ENCODE results near the gene GCG.

Gene GCG

DNA sequence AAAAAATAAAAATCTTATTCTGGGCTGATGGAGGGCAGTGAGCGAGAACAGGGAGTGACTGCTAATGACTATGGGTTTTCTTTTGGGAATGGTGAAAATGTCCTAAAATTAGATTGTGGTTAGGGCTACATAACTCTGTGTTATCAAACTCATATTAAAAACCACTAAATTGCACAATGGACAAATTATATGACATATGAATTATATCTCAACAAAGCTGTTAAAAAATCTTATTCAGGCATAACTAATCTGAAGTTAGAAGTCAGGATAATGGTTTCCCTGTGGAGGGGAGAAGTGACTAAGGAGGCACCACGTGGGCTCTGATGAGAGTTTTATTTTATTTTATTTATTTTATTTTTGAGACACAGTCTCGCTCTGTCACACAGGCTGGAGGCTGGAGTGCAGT, 45.9 kb downstream of the GCG start:
- Histone ChIP-seq H3K9me3 (ENCODE audit: control insufficient read depth, insufficient read depth, low read depth, low read length) (no peaks in the 10 kb centered on the region), H3K4me3 (ENCODE audit: low read depth, low read length) (no peak overlapping the region), H3K36me3 (ENCODE audit: control insufficient read depth in 2 of 2, insufficient read depth in 1 of 2, low read length in 2 of 2) (no peaks in the 10 kb centered on the region), H3K27ac (ENCODE audit: extremely low read depth, low read depth, low read length) (no peak overlapping the region), H3K4me1 (ENCODE audit: control insufficient read depth, insufficient read depth, low read length) (no peaks in the 10 kb centered on the region)
- no peak for TF ChIP-seq REPIN1 (tag by site-specific recombination; IDR thresholded peaks at IDR 0.05; ENCODE audit: low read depth)
- no peak for TF ChIP-seq ZNF335 (tag by site-specific recombination; conservative IDR thresholded peaks at IDR 0.05)
- TF ChIP-seq ZNF664 (tag by site-specific recombination; IDR thresholded peaks at IDR 0.05) = no peak
- no peak for TF ChIP-seq GLI2 (tag by site-specific recombination; IDR thresholded peaks at IDR 0.05; ENCODE audit: borderline replicate concordance, low read depth)
- TF ChIP-seq, protein P1, sequence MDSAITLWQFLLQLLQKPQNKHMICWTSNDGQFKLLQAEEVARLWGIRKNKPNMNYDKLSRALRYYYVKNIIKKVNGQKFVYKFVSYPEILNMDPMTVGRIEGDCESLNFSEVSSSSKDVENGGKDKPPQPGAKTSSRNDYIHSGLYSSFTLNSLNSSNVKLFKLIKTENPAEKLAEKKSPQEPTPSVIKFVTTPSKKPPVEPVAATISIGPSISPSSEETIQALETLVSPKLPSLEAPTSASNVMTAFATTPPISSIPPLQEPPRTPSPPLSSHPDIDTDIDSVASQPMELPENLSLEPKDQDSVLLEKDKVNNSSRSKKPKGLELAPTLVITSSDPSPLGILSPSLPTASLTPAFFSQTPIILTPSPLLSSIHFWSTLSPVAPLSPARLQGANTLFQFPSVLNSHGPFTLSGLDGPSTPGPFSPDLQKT (IDR thresholded peaks at IDR 0.05; ENCODE audit: borderline replicate concordance, low read depth, low read length) = no peak
- TF ChIP-seq ZNF350 (tag by site-specific recombination; IDR thresholded peaks at IDR 0.05) = no peak
- TF ChIP-seq, protein P2, sequence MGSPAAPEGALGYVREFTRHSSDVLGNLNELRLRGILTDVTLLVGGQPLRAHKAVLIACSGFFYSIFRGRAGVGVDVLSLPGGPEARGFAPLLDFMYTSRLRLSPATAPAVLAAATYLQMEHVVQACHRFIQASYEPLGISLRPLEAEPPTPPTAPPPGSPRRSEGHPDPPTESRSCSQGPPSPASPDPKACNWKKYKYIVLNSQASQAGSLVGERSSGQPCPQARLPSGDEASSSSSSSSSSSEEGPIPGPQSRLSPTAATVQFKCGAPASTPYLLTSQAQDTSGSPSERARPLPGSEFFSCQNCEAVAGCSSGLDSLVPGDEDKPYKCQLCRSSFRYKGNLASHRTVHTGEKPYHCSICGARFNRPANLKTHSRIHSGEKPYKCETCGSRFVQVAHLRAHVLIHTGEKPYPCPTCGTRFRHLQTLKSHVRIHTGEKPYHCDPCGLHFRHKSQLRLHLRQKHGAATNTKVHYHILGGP (tag by site-specific recombination; IDR thresholded peaks at IDR 0.05) = no peak
- ChIA-PET CTCF (interaction anchor here (0.6 kb wide), 1 partner anchor 192 kb away, joined by 3 read pairs; no protein-coding TSS in a partner anchor), POLR2A (no interaction called here)

DNA sequence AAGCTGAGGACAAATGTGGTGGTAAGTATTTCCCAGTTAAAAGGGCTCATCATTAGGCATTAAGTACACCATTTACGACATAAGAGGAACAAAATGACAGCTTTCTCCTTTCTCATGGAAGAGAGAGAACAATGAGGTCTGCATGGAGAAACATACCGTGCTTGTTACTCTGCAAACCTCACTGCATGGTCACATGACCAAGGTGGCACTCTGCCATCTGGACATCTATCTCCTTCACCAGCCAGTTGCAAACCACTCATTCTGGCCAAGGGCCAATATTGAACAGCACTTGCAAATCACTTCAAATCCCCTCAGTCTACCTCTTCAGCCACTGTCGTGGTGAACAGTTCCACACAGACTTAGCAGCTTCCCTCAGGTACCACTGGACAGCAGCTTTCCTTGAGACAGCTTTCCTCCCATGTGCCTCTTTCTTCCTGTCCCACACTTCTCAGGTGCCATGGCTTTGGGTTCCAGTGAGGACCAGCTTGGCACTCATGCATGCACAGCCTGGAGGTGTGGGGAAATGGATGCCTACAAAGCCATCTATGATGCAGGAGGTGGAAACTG, 48.5 kb downstream of the GCG start:
- Histone ChIP-seq H3K4me1 (ENCODE audit: control insufficient read depth, insufficient read depth, low read length) (no peaks in the 10 kb centered on the region), H3K27ac (ENCODE audit: extremely low read depth, low read depth, low read length) (no peak overlapping the region), H3K36me3 (ENCODE audit: control insufficient read depth in 2 of 2, insufficient read depth in 1 of 2, low read length in 2 of 2) (no peaks in the 10 kb centered on the region), H3K4me3 (ENCODE audit: low read depth, low read length) (no peak overlapping the region), H3K9me3 (ENCODE audit: control insufficient read depth, insufficient read depth, low read depth, low read length) (no peaks in the 10 kb centered on the region)
- ChIA-PET CTCF (interaction anchor here (0.8 to 0.9 kb wide), 2 partner anchors 22 to 223 kb away, joined by 3 to 4 read pairs; no protein-coding TSS in a partner anchor), POLR2A (no interaction called here)
- TF ChIP-seq ZNF114 (tag by site-specific recombination; IDR thresholded peaks at IDR 0.05) (no peak), GLIS1 (tag by site-specific recombination; IDR thresholded peaks at IDR 0.05) (no peak), RBAK (tag by site-specific recombination; IDR thresholded peaks at IDR 0.05) (no peak), ZFP37 (tag by site-specific recombination; IDR thresholded peaks at IDR 0.05) (no peak), ZBTB48 (tag by site-specific recombination; IDR thresholded peaks at IDR 0.05) (no peak), ZNF37A (tag by site-specific recombination; IDR thresholded peaks at IDR 0.05) (no peak)
- TF ChIP-seq, protein P3, sequence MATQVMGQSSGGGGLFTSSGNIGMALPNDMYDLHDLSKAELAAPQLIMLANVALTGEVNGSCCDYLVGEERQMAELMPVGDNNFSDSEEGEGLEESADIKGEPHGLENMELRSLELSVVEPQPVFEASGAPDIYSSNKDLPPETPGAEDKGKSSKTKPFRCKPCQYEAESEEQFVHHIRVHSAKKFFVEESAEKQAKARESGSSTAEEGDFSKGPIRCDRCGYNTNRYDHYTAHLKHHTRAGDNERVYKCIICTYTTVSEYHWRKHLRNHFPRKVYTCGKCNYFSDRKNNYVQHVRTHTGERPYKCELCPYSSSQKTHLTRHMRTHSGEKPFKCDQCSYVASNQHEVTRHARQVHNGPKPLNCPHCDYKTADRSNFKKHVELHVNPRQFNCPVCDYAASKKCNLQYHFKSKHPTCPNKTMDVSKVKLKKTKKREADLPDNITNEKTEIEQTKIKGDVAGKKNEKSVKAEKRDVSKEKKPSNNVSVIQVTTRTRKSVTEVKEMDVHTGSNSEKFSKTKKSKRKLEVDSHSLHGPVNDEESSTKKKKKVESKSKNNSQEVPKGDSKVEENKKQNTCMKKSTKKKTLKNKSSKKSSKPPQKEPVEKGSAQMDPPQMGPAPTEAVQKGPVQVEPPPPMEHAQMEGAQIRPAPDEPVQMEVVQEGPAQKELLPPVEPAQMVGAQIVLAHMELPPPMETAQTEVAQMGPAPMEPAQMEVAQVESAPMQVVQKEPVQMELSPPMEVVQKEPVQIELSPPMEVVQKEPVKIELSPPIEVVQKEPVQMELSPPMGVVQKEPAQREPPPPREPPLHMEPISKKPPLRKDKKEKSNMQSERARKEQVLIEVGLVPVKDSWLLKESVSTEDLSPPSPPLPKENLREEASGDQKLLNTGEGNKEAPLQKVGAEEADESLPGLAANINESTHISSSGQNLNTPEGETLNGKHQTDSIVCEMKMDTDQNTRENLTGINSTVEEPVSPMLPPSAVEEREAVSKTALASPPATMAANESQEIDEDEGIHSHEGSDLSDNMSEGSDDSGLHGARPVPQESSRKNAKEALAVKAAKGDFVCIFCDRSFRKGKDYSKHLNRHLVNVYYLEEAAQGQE (tag by site-specific recombination; IDR thresholded peaks at IDR 0.05) = peak; percentile 71
- TF ChIP-seq, protein P4, sequence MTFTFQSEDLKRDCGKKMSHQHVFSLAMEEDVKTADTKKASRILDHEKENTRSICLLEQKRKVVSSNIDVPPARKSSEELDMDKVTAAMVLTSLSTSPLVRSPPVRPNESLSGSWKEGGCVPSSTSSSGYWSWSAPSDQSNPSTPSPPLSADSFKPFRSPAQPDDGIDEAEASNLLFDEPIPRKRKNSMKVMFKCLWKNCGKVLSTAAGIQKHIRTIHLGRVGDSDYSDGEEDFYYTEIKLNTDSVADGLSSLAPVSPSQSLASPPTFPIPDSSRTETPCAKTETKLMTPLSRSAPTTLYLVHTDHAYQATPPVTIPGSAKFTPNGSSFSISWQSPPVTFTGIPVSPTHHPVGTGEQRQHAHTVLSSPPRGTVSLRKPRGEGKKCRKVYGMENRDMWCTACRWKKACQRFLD (tag by site-specific recombination; IDR thresholded peaks at IDR 0.05) = no peak

DNA sequence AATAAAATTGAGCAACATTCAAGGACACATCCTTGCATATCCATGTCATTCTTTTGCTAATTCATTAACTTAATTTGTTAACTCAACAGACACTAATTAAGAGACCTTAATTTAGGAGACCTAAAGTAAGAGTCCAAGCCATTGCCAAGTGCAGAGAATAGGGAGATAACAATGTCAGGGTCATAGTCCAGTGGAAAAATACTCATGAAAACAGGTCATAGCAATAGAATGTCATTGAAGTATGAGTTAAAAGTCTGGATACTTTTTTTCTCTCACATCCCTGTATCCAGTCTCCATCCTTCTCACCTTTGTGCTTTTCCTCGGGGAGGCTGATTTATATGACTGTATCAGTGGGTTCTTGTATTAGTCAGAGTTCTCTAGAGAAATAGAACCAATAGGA, 51.5 kb downstream of the GCG start:
- Histone ChIP-seq H3K36me3 (ENCODE audit: control insufficient read depth in 2 of 2, insufficient read depth in 1 of 2, low read length in 2 of 2) (no peaks in the 10 kb centered on the region), H3K27ac (ENCODE audit: extremely low read depth, low read depth, low read length) (no peak overlapping the region), H3K4me1 (ENCODE audit: control insufficient read depth, insufficient read depth, low read length) (no peaks in the 10 kb centered on the region), H3K4me3 (ENCODE audit: low read depth, low read length) (no peak overlapping the region), H3K9me3 (ENCODE audit: control insufficient read depth, insufficient read depth, low read depth, low read length) (no peaks in the 10 kb centered on the region)
- TF ChIP-seq ZNF394 (tag by site-specific recombination; IDR thresholded peaks at IDR 0.05; ENCODE audit: borderline replicate concordance) (no peak), ZNF530 (tag by site-specific recombination; IDR thresholded peaks at IDR 0.05; ENCODE audit: low read depth) (no peak), SCRT1 (tag by site-specific recombination; IDR thresholded peaks at IDR 0.05; ENCODE audit: borderline replicate concordance) (no peak), ZNF416 (tag by site-specific recombination; IDR thresholded peaks at IDR 0.05) (no peak), ZNF23 (tag by site-specific recombination; IDR thresholded peaks at IDR 0.05; ENCODE audit: borderline replicate concordance) (no peak), SCRT2 (tag by site-specific recombination; IDR thresholded peaks at IDR 0.05) (no peak), ZNF521 (tag by site-specific recombination; IDR thresholded peaks at IDR 0.05) (no peak), ZSCAN16 (tag by site-specific recombination; IDR thresholded peaks at IDR 0.05) (no peak)
- ChIA-PET POLR2A (no interaction called here), CTCF (no interaction called here)
